Body of pancreas (tissue), 4 donors: ENCODE results near the gene RRM1.

ENCODE experiments used
- CTCF ChIP-seq, 7 experiments: fragments of 450-650 bp in 4 of 7; fragments of 200-600 bp in 3 of 7; sonication (generic) in 3 of 7; IDR thresholded peaks; one replicate each; pipeline ENCODE4 v1.5.1; 2016 to 2019; ENCODE audit warnings: antibody characterized with exemption in 7 of 7
- POLR2A ChIP-seq, 3 donors: fragments of 450-650 bp; IDR thresholded peaks; one replicate each; pipeline ENCODE4 v1.6.1; 2016; ENCODE audit warnings: antibody characterized with exemption in 3 of 3, mild to moderate bottlenecking in 2 of 3

- TF ChIP-seq CTCF (IDR thresholded peaks at IDR 0.05) (peak; percentile 90 to 98 (median 98)), POLR2A (IDR thresholded peaks at IDR 0.05) (peak in 1 of 3 donors; percentile 20)
These were observed 92.7 kb downstream of the RRM1 start for GRCh38 chr11:4187055-4187988.
